Activated CD4-positive, alpha-beta T cell treated with anti-CD3 and anti-CD28 coated beads, Interleukin-2, amount 10 ng/mL, durations not matched to agents 24 days and 14 days (primary cell): ENCODE data around the gene GSPT1. TPM values are rescaled to one million over a fixed set of nuclear protein-coding genes. Genes with fewer than 3 reads are reported as not detected.

Source experiments
- DNase-seq: peaks from one replicate; pipeline ENCODE4 v3.0.0; 2022
- H3K27ac Mint-ChIP-seq: one replicate; pipeline ENCODE4 v1.8.0; 2022; ENCODE audit warnings: mild to moderate bottlenecking, mixed read lengths
- H3K27me3 Mint-ChIP-seq: one replicate; pipeline ENCODE4 v1.8.0; 2022; ENCODE audit warnings: mixed read lengths
- H3K36me3 Mint-ChIP-seq: one replicate; pipeline ENCODE4 v1.8.0; 2022; ENCODE audit warnings: low read depth, mild to moderate bottlenecking, mixed read lengths
- H3K4me1 Mint-ChIP-seq: one replicate; pipeline ENCODE4 v1.8.0; 2021; ENCODE audit warnings: mixed read lengths
- H3K4me3 Mint-ChIP-seq: one replicate; pipeline ENCODE4 v1.8.0; 2022; ENCODE audit warnings: mild to moderate bottlenecking, moderate library complexity, mixed read lengths
- H3K9me3 Mint-ChIP-seq: one replicate; pipeline ENCODE4 v1.8.0; 2021; ENCODE audit warnings: mixed read lengths
- intact Hi-C: fragments of 100-400 bp; cut with micrococcal nuclease; formaldehyde crosslinking; loops from one replicate; pipeline ENCODE4 v1.15.1; 2023
- total RNA-seq: library from RNA; stranded (reverse); gene quantifications from 2 replicates; pipeline ENCODE4 v1.2.3, GENCODE V29; 2022

The GSPT1 gene
- total RNA-seq, 1 donor from 2014 or later, result 212 TPM

DNA sequence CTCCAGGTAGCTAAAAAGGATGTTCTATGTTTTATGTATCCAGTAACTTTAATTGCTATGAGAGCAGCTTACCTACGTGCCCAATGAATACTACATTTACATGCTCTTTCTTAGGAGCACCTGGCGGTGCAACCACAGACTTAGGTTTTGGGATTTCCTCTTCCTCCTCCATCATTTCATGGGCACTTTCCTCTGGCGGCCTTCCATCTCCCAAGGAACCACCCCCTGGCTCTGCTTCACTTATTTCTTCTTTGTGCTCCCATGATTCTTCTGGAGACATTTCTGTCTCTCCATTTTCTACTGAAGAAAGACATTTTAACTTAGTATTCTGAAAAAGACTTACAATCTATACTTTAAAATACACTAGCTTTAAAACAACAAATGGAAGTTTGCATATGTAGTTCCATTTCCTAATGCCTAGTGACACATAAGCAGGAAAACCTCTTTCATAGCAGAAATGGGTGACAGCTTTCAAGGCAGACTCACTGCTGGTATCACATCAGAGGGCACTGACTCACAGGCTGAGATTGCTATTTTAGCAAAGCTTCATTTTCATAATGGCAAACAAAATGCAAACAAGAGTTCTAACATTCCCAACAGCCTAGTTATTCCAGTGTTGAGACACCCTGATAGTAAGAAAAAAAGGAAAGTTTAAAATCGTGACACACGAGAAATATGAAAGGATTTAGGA is 19.1 kb downstream of the GSPT1 start:
- DNase-seq, result no peak
- Mint-ChIP-seq H3K36me3 (peaks cover 41% of the 10 kb centered on the region), H3K9me3 (no peaks in the 10 kb centered on the region), H3K27me3 (no peaks in the 10 kb centered on the region), H3K4me1 (peaks cover 24% of the 10 kb centered on the region), H3K4me3 (no peak overlapping the region), H3K27ac (peak overlapping the region; percentile 58)
- intact Hi-C loops, result no loop called here

DNA sequence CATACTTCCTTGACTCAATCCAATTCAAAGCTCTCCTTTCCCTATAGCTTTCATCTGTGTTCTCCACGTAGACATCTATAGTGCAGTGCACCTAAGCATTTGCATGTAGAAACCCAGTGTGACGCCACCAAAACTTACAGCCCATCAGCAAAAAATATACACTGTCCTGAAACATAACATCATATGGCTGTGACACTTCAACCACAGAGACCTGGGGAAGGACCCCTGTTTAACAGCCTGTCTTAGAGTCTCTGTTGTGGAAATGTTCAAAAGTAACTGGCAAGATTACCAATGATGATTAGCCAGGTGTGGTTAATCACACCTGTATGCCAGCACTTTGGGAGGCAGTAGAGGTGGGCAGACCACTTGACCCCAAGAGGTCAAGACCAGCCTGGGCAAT is 22.2 kb downstream of the GSPT1 start:
- Mint-ChIP-seq H3K4me3 (no peak overlapping the region), H3K36me3 (peaks cover 46% of the 10 kb centered on the region), H3K27me3 (no peaks in the 10 kb centered on the region), H3K9me3 (no peaks in the 10 kb centered on the region), H3K27ac (no peak overlapping the region), H3K4me1 (peaks cover 11% of the 10 kb centered on the region)
- DNase-seq, result no peak
- intact Hi-C loops, result no loop called here

DNA sequence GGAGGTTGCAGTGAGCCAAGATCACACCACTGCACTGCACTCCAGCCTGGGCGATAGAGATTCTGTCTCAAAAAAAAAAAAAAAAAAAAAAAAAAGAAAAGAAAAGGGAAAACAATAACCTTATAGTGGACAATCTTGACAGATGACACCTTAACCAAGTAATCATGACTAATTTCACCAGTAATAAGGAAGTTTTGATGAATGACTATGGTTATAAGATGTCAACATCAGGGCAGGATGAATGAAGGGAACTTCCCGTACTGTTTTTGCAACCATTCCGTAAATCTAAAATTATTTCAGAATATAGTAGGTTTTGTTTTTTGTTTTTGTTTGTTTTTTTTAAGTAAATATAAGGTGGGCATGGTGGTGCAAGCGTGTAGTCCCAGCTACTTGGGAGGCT is 23.0 kb downstream of the GSPT1 start:
- Mint-ChIP-seq H3K4me3 (no peak overlapping the region), H3K36me3 (peaks cover 49% of the 10 kb centered on the region), H3K9me3 (no peaks in the 10 kb centered on the region), H3K27me3 (no peaks in the 10 kb centered on the region), H3K4me1 (peaks cover 7% of the 10 kb centered on the region), H3K27ac (no peak overlapping the region)
- no peak for DNase-seq
- intact Hi-C loops, result no loop called here

DNA sequence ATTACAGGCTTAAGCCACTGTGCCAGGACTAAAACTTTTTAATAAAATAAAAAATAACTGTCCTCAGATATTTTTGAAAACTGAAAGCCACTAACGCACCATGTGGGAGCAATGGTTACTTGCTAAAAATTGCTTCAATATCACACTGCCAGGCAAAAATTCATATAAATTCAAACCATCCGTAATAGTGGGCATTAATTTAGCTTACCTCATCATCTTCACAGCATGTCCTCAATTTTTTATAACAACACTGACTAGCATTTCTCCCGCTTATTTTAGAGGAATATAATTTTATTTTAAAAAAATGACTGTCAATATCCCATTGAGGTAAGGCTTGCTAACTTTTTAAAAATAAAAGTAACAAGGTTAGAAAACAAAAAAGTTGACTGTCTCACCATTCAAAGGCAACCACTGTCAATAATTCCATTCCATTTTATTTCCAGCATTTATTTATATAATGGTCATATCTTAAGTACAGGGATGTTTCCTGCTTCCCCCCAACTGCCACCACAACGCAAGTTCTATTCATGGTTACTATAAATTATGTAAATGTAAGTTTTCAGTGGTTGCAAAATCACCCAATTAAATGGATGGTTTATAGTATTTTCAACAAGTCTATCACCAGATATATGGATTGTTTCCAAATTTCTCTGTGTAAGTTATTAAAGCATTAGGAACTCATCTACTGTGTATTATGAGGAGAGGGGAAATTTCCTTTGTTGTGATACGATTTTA is 25.4 kb downstream of the GSPT1 start:
- no peak for DNase-seq
- H3K27ac Mint-ChIP-seq, result no peak overlapping the region
- peaks cover 55% of the 10 kb centered on the region for H3K36me3 Mint-ChIP-seq
- no peak overlapping the region for H3K4me3 Mint-ChIP-seq
- peaks cover 2% of the 10 kb centered on the region for H3K4me1 Mint-ChIP-seq
- no peaks in the 10 kb centered on the region for H3K9me3 Mint-ChIP-seq
- intact Hi-C loops, result no loop called here
- H3K27me3 Mint-ChIP-seq, result no peaks in the 10 kb centered on the region

DNA sequence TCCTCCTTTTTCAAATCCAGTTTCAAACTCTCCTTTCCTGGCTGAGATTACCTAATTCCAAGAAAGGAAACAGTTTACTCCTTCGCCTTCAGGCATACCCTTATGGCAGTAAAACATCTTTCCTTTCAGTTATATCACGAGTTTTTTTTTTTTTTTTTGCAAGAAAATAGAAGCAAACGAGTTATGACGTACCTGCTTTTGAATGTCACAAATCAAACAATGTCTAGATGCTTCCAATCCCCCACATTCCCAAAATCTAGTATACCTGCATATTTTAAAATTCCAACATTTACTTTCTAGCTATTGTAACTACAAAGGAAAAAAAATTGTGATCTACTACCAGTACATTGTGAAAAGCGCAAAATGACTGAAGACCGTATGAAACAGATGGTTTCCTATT is 28.9 kb downstream of the GSPT1 start:
- peak overlapping the region; percentile 9 for H3K27ac Mint-ChIP-seq

DNA sequence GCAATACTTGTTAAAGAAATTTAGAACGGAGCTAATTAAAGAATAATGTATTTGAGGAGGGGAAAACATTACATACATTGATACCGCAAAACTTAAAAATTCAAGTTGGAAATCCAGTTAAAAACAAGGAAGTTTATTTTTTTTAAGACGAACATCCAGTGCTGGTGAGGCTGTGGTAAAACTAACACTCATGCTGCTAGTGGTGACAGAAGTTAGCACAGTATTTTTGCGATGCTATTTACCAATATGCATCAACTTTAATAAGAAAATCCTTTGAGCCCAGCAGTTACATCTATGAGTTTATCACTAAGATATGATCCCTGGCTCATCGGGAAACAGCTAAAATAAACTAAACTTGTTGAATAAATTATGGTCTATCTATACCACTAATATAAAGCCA is 31.7 kb downstream of the GSPT1 start:
- H3K4me1 Mint-ChIP-seq, result peaks cover 2% of the 10 kb centered on the region
- no peaks in the 10 kb centered on the region for H3K27me3 Mint-ChIP-seq
- intact Hi-C loops, result no loop called here
- no peaks in the 10 kb centered on the region for H3K9me3 Mint-ChIP-seq
- peaks cover 63% of the 10 kb centered on the region for H3K36me3 Mint-ChIP-seq
- DNase-seq, result no peak
- no peak overlapping the region for H3K4me3 Mint-ChIP-seq
- H3K27ac Mint-ChIP-seq, result no peak overlapping the region

More for the DNA sequence above, 28.9 kb downstream of the GSPT1 start:
- Mint-ChIP-seq H3K36me3 (peaks cover 53% of the 10 kb centered on the region), H3K4me1 (no peaks in the 10 kb centered on the region), H3K27me3 (no peaks in the 10 kb centered on the region), H3K9me3 (no peaks in the 10 kb centered on the region), H3K4me3 (no peak overlapping the region)
- DNase-seq, result no peak
- intact Hi-C loops, result no loop called here

DNA sequence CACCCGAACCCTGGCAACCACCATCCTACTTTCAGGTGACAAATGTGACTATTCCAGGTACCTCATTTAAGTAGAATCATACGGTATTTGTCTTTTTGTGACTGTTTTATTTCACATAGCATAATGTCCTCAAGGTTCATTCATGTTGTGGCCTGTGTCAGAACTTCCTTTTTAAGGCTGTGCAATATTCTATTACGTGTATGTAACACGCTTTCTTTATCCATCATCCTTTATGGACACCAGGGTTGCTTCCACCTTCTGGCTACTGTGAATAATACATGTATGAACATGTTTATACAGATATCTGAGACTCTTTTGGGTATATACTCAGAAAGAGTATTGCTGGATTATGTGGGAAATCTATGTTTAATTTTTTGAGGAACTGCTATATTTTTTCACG is 35.7 kb downstream of the GSPT1 start:
- DNase-seq, result no peak
- H3K27ac Mint-ChIP-seq, result no peak overlapping the region
- no peak overlapping the region for H3K4me3 Mint-ChIP-seq
- H3K4me1 Mint-ChIP-seq, result peaks cover 2% of the 10 kb centered on the region
- peaks cover 55% of the 10 kb centered on the region for H3K36me3 Mint-ChIP-seq
- no peaks in the 10 kb centered on the region for H3K27me3 Mint-ChIP-seq
- intact Hi-C loops, result no loop called here
- no peaks in the 10 kb centered on the region for H3K9me3 Mint-ChIP-seq

DNA sequence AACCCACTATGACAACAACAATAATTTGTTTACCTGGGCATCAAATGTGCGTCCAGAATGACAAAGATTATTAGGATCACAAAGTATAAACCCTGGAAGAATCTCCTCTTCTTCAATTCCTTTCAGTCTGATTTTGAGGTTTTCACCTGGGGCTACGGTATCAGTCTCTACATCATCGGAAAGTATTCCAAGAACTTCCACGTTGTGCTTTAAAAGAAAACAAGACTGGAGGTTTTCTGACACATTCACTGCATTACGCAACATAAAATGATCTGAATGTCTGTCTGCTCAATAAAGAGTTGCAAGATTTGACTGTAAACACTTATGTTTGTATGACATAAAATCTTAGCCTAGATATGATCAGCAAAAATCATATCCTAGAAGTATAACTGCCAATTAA is 38.4 kb downstream of the GSPT1 start:
- Mint-ChIP-seq H3K36me3 (peaks cover 63% of the 10 kb centered on the region), H3K4me1 (peaks cover 2% of the 10 kb centered on the region), H3K27ac (no peak overlapping the region), H3K4me3 (no peak overlapping the region), H3K9me3 (no peaks in the 10 kb centered on the region), H3K27me3 (no peaks in the 10 kb centered on the region)
- no peak for DNase-seq
- intact Hi-C loops, result no loop called here

DNA sequence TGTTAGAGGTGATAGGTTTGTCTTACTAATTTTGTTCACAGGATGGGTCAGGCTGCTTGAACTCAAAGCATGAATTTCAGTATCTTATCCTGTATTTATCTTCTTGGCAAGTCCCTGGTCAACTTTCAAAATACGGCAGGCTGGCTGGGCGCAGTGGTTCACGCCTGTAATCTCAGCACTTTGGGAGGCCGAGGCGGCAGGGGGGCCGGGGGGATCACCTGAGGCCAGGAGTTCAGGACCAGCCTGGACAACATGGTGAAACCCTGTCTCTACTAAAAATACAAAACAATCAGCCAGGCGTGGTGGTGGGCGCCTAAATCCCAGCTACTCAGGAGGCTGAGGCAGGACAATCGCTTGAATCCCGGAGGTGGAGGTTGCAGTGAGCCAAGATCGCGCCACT is 39.5 kb downstream of the GSPT1 start:
- intact Hi-C loops, result no loop called here
- peaks cover 59% of the 10 kb centered on the region for H3K36me3 Mint-ChIP-seq
- DNase-seq, result no peak
- H3K4me3 Mint-ChIP-seq, result no peak overlapping the region
- H3K9me3 Mint-ChIP-seq, result no peaks in the 10 kb centered on the region
- H3K27me3 Mint-ChIP-seq, result no peaks in the 10 kb centered on the region
- H3K27ac Mint-ChIP-seq, result no peak overlapping the region
- H3K4me1 Mint-ChIP-seq, result peaks cover 2% of the 10 kb centered on the region

DNA sequence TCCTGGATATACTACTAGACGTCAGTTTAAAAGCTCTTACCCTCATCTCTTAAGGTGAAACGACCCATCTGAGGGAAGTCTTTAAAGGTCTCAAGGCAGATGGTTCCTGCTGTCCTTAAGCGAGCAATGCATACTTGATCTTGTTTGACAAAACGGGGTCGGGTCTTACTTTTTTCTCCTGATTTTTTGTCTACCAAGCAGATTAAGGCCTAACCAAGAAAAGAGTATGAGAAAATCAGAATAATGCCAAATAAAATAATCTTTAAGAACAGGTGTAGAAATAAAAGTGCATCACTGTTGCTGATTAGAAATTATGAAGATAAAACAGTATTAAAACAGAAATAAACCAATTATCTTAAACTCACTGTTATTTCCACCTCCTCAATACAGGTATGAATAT is 40.0 kb downstream of the GSPT1 start:
- intact Hi-C loops, result no loop called here
- H3K9me3 Mint-ChIP-seq, result no peaks in the 10 kb centered on the region
- H3K4me1 Mint-ChIP-seq, result peaks cover 2% of the 10 kb centered on the region
- no peak for DNase-seq
- no peak overlapping the region for H3K4me3 Mint-ChIP-seq
- H3K36me3 Mint-ChIP-seq, result peaks cover 54% of the 10 kb centered on the region
- no peaks in the 10 kb centered on the region for H3K27me3 Mint-ChIP-seq
- no peak overlapping the region for H3K27ac Mint-ChIP-seq

DNA sequence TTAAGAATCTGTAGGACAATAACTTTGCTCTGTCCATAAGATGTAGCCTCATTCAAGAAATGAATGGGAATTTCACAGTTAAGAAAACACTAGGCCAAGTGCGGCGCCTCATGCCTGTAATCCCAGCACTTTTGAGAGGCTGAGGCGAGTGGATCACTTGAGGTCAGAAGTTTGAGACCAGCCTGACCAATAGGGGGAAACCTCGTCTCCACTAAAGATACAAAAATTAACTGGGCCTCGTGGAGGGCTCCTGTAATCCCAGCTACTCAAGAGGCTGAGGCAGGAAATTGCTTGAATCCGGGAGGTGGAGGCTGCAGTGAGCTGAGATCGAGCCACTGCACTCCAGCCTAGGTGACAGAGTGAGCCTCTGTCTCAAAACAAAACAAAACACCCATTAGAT is 44.6 kb downstream of the GSPT1 start:
- Mint-ChIP-seq H3K36me3 (peaks cover 35% of the 10 kb centered on the region), H3K27ac (no peak overlapping the region), H3K9me3 (no peaks in the 10 kb centered on the region), H3K4me1 (peaks cover 3% of the 10 kb centered on the region), H3K4me3 (no peak overlapping the region), H3K27me3 (no peaks in the 10 kb centered on the region)
- DNase-seq, result no peak
- intact Hi-C loops, result no loop called here

DNA sequence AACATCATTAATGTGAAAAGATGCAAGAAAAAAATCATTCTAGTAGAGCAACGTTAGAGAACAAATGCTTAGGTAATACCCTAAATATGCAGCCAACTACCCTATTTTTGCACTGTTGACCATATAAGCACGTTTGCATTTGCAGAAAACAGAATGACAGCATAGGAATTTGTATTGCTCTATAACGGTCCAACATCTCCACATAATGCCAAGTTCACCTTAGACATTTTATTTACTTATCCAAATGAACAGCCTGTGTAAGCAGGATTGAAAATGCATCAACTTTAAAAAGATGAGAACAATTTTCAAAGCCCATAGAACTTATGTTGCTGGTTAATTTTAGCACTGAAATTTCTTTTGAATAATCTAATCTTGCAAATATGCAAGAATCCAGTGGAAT is 45.4 kb downstream of the GSPT1 start:
- DNase-seq, result no peak
- no peaks in the 10 kb centered on the region for H3K27me3 Mint-ChIP-seq
- H3K9me3 Mint-ChIP-seq, result no peaks in the 10 kb centered on the region
- H3K27ac Mint-ChIP-seq, result no peak overlapping the region
- no peak overlapping the region for H3K4me3 Mint-ChIP-seq
- peaks cover 32% of the 10 kb centered on the region for H3K36me3 Mint-ChIP-seq
- intact Hi-C loops, result no loop called here
- H3K4me1 Mint-ChIP-seq, result peaks cover 3% of the 10 kb centered on the region

DNA sequence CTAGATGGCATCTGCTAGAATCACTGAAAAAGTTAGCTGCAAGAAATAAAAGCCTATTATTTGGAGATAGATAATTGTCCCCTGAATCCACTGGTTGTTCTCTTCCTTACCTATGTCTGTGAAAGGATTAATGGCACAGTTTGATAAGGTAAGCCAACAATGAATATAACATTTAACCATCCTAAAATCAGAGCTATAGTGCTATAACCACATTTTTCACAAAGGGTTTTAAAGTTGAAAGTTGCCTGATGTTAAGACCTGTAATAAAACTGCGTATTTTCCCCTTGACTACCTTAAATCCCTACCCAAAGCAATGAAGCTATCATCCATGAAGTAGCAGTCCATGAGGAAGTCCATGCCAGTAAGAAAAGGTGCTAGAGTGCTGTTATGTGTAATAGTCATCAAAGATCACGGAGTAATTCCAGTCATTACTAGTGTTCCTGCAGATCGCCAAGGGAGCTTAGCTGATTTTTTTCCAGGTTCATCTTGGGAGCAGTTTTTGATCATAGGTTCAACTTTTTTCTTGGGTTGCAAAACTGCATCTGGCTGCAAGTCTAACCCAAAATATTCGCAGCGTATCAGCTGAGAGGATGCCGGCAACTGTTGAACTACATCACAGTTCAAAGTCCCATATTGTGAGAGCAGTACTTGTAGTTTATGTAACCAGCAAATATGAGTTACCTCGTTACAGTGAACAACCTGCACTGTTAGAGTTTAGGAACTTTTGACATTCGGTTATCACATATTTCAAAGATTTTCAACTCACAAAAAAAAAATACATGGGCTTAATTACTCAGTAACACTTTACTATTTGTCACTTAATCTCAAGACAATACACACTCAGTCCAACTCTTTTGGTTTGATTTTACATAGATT is 46.2 kb downstream of the GSPT1 start:
- Mint-ChIP-seq H3K4me1 (peaks cover 5% of the 10 kb centered on the region), H3K4me3 (no peak overlapping the region), H3K9me3 (no peaks in the 10 kb centered on the region), H3K36me3 (peaks cover 24% of the 10 kb centered on the region), H3K27ac (no peak overlapping the region), H3K27me3 (no peaks in the 10 kb centered on the region)
- intact Hi-C loops, result no loop called here
- DNase-seq, result no peak

DNA sequence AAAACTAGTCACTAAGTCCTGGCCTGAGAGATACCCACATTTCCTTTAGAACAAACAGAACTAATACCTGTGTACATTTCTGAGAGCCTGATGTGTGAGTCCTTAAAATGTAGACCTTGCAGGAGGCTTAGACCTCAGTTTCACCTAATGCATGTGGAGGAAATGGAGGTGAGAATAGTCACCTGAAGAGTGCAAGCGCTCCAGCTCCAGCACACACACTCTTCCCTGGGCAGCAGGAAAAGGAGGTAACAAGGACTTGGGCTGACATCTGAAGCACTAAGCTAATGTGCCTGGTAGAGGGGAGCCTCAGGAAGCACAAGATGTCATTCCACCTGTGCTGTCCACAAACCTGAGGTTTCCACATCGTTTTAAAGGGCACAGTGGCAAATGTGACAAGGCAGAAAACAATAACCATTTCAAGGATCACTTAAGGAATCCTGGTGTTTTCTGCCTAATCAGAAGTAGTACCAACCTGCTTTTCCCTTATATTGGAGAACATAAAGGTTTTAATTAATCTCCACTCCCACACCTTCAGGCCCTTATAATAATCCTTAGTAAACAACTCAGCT is 47.3 kb downstream of the GSPT1 start:
- Mint-ChIP-seq H3K27me3 (no peaks in the 10 kb centered on the region), H3K4me1 (peaks cover 5% of the 10 kb centered on the region), H3K4me3 (no peak overlapping the region), H3K36me3 (peaks cover 18% of the 10 kb centered on the region), H3K9me3 (no peaks in the 10 kb centered on the region), H3K27ac (no peak overlapping the region)
- no peak for DNase-seq
- intact Hi-C loops, result no loop called here
